ENCODE measurements around the gene PSMG4.
"Not testable (repeated sequence)": the region's sequence is repeated elsewhere in the genome, so short reads cannot be mapped to it uniquely, and the experiment has no call there.

PSMG4 gene

DNA sequence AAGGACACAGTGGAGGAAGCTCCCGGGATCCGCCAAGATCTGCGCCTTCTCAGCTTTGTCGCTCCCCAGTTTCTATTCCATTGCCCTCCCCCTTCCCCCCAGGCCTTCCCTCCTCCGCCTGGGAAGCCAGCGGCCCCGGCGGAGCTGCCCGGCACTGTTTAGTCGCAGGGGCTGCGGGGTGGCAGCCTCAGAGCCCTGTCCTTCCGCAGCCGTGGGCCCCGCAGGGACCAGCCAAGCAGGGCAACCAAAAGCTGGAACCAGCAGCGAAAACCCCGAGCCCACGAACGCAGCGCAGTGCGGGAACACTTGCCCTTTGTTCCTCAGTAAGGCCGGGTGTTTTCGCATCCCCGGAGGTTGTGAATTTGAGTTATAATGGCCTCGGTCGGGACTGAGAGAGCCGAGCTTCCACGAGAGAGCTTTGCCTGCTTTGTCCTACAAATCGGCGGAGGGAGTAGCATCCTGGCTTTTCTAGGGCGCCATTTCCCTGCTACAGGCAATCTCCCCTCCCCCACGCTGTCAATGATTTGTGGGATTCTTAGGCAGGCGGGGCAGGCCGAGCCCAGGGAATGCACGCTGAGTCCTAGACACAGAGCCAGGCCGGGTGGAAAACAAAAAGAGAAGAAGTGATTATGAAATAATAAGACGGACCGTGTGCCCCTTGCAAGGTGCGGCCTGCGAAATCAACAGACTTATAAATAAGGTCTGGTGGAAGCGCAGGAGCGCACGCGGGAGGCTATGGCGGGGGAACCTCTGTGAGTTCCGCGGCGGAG lies 27.3 kb upstream of the PSMG4 start:
- no peak for DNase-seq

- DNase-seq: no peak
Measured at GRCh38 chr6:3232017-3232945, 26.5 kb upstream of the PSMG4 start.

DNA sequence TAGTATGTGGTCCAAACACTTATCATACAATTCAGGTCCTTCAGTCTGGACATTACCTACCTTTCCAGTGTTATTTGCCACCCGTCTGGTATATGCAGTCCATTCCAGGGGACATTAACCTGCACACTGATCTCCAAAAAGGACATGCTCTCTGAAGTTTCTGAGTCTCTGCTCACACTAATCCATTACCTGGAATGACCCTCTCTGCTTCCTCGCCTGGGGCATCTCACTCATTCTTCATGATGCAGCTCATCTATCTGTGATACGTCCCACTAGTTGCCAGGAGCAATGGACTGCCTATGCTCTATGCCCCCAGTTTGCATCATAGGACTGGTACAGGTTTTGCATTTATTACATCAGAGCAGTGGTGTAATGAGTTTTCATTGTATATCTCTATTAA lies 25.4 kb upstream of the PSMG4 start:
- no peak for DNase-seq

GRCh38 chr6:3233904-3234303 lies 24.8 kb upstream of the PSMG4 start:
- no peak for DNase-seq

- DNase-seq: no peak
Measured at GRCh38 chr6:3235486-3235885, 23.3 kb upstream of the PSMG4 start.

DNA sequence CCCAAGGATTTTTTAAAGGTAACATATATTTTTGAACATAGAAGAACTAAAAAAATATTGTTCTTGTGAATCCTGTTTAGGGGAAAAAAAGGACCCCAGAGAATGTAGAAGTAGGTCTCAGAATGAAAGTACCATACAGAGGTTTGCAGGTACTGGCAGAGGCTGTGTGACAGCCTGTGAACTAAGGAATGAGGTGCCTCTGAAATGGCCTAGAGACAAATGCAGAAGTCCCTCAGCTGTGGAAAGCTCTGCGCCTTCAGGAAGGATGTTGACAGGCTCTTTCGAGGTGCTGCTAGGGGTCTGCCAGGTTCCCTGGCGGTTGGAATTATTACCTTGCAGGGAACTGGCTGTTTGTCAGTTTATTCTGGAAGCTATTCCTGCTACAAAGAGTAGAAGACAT lies 22.7 kb upstream of the PSMG4 start:
- DNase-seq: no peak

DNA sequence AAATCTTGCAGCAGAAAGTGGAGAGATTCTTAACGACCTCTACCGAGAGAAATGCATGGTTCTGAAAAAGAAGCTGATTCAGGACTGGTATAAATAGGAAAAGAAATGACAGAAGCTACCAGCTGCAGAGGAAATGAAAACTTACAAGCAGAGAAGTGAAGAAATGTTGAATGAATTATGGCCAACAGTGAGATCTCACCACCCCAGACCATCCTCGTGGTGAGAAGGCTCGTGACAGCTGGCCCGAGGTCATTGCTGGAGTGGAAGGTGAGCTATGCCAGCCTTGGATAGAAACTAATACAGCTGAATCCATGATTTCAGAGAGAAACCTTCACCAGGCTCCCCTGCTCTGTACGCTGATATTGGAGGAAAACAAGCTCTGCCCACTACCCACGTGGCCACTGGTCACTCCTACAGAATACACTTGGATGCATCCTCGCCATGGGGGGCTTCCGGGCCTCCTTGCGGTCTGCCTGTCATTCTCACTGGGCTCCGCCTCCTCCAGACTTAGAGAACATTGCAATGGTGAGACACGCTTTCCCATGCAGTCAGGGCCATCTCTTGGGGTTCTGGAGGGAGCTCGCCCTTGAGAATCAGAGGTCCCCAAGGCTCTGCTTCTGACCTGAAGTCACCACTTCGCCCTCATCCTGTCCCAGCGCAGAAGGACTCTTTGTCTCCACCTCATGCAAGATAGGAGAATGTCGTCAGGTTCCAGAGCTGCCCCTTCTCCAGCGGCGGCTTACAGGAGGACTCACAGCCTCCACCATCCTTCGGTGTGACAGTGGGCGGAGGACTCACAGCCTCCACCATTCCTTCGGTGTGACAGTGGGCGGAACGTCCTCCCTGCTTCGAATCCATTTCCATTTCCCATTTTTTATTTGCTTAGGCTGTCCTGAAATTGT lies 20.7 kb upstream of the PSMG4 start:
- DNase-seq: no peak

- no peak for DNase-seq
Measured at GRCh38 chr6:3239110-3239830, 19.5 kb upstream of the PSMG4 start.

- DNase-seq: no peak
Measured at GRCh38 chr6:3240595-3240994, 18.2 kb upstream of the PSMG4 start.

- not testable (repeated sequence) for DNase-seq
Measured at GRCh38 chr6:3241745-3242144, 17.0 kb upstream of the PSMG4 start.

GRCh38 chr6:3242768-3243167 lies 16.0 kb upstream of the PSMG4 start:
- DNase-seq: no peak

GRCh38 chr6:3244003-3244831 lies 14.5 kb upstream of the PSMG4 start:
- DNase-seq: no peak

DNA sequence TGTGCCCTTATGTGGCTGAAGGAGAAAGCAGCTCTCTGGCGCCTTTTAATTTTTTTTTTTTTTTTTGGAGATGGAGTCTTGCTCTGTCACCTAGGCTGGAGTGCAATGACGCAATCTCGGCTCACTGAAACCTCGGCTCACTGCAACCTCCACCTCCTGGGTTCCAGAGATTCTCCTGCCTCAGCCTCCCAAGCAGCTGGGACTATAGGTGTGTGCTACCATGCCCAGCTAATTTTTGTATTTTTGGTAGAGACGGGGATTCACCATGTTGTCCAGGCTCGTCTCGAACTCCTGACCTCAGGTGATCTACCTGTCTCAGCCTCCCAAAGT lies 13.9 kb upstream of the PSMG4 start:
- not testable (repeated sequence) for DNase-seq

- no peak for DNase-seq
Measured at GRCh38 chr6:3245216-3245615, 13.5 kb upstream of the PSMG4 start.

- DNase-seq: no peak
Measured at GRCh38 chr6:3247255-3248146, 11.2 kb upstream of the PSMG4 start.

- DNase-seq: no peak
Measured at GRCh38 chr6:3249821-3250220, 8.9 kb upstream of the PSMG4 start.

DNA sequence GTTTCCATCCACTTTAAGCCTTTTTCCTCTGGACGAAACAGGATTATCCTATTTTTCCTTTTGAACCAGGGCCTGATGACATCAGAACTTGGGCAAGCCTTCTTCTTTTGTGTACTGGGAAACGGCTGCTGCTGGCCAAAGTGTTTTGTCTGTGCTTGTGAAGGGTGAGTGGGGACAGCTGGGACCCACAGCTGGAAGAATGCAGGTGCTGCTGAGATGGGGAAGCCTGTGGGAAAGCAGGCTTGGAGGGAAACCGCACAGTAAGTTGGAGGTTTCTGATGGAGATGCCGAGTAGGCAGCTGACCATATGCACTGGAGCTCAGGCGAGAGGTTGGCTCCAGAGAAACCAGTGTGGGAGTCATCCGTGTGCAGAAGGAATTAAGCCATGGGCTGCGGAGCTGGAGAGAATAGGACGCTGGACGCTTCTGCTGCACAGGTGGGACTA lies 8.5 kb upstream of the PSMG4 start:
- DNase-seq: no peak

GRCh38 chr6:3251462-3252314 lies 7.1 kb upstream of the PSMG4 start:
- DNase-seq: peak; percentile 78

GRCh38 chr6:3252369-3252768 lies 6.4 kb upstream of the PSMG4 start:
- DNase-seq: no peak

Measured in stimulated activated CD4-positive, alpha-beta T cell treated with anti-CD3 and anti-CD28 coated beads, Interleukin-1b, Interleukin-23, amount 100 ng/mL, for 48 hours (primary cell).